Esophagus muscularis mucosa (tissue), 4 donors: ENCODE results near the gene MTMR12. TPM values are rescaled to one million over a fixed set of nuclear protein-coding genes. Genes with fewer than 3 reads are reported as not detected.
A peak's percentile ranks its signal among the peaks of the same experiment; 100 is the strongest.

Experiments
- DNase-seq: peaks from one replicate; pipeline ENCODE4 v3.0.0-alpha.2; 2017; ENCODE audit errors: extremely low spot score
- H3K27ac ChIP-seq, 4 donors: fragments of 200-600 bp; sonication (generic); replicated peaks in 1 of 4; 1 replicate in 3 of 4; 2 replicates in 1 of 4; pipeline ENCODE4 v1.5.1; 2016 to 2019; ENCODE audit warnings: mild to moderate bottlenecking in 1 of 4
- H3K27me3 ChIP-seq, 4 donors: fragments of 200-600 bp; sonication (generic); one replicate each; pipeline versions ENCODE4 v1.5.1 to v1.6.0; 2016 to 2019
- H3K36me3 ChIP-seq, 4 donors: fragments of 200-600 bp; sonication (generic); one replicate each; pipeline ENCODE4 v1.5.1; 2016 to 2019
- H3K4me1 ChIP-seq, 4 donors: fragments of 200-600 bp; sonication (generic); one replicate each; pipeline ENCODE4 v1.5.1; 2016 to 2019
- H3K4me3 ChIP-seq, 4 donors: fragments of 200-600 bp; sonication (generic); 1 replicate in 2 of 4; 2 replicates in 2 of 4; pipeline ENCODE4 v1.5.1; 2016 to 2019; ENCODE audit warnings: mild to moderate bottlenecking in 4 of 4, moderate library complexity in 1 of 4
- H3K9me3 ChIP-seq, 4 donors: fragments of 200-600 bp; sonication (generic); 1 replicate in 3 of 4; 2 replicates in 1 of 4; pipeline ENCODE4 v1.5.1; 2016 to 2019
- EP300 ChIP-seq: sonication (generic); formaldehyde crosslinking; IDR thresholded peaks from one replicate; pipeline ENCODE4 v1.6.1; 2017; ENCODE audit warnings: antibody characterized with exemption
- POLR2A ChIP-seq: fragments of 450-650 bp; IDR thresholded peaks from one replicate; pipeline ENCODE4 v1.6.1; 2017; ENCODE audit warnings: antibody characterized with exemption, moderate library complexity, mild to moderate bottlenecking, low read depth
- POLR2AphosphoS5 ChIP-seq, 2 donors: sonication (generic); formaldehyde crosslinking; IDR thresholded peaks; one replicate each; pipeline ENCODE4 v1.6.1; 2017; ENCODE audit warnings: antibody characterized with exemption in 2 of 2
- WGBS: methylation state at CpG from one replicate; pipeline ENCODE4 v1.1.5; 2018; 5-methylcytosine and 5-hydroxymethylcytosine counted together
- intact Hi-C: fragments of 100-400 bp; cut with DNase I; formaldehyde crosslinking; loops from one replicate; pipeline ENCODE4 v1.15.1; 2023
- total RNA-seq, 4 donors: library from RNA; depleted of rRNA; stranded (reverse); fragments of >200 nt; gene quantifications; one replicate each; pipeline versions ENCODE4 v1.1.0 to v1.2.1, GENCODE V29; 2016
- TF ChIP-seq, protein P1 (sequence below), 3 experiments: fragments of 200-600 bp in 2 of 3; fragments of 450-650 bp in 1 of 3; sonication (generic) in 2 of 3; IDR thresholded peaks; one replicate each; pipeline ENCODE4 v1.5.1; 2017 to 2019; ENCODE audit warnings: antibody characterized with exemption in 3 of 3, mild to moderate bottlenecking in 2 of 3, moderate library complexity in 1 of 3

Gene MTMR12
- total RNA-seq, 4 donors from 2014 or later, result 49.9 to 94.0 (median 63.8) TPM

DNA sequence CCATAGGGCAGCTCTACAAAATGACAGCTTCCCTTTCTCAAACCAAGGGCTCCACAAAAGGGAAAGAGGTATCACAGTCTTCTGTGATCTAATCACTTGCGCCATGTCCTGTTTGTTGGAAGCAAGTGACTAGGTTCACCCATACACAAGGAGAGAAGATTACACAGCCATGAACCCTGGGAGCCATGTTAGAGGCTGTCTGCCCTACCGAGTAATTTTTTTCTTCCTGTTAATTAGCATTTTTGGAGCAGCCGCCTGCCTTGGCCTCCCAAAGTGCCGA, 105.4 kb downstream of the MTMR12 start:
- 97% methylated on average over 4 of the region's 4 CpGs for WGBS
- Histone ChIP-seq H3K27ac (peak overlapping the region in 1 of 4 donors; percentile 46), H3K27me3 (no peaks in the 10 kb centered on the region), H3K36me3 (no peaks in the 10 kb centered on the region), H3K9me3 (no peaks in the 10 kb centered on the region), H3K4me3 (no peak overlapping the region), H3K4me1 (peaks cover 13 to 37% (median 27%) of the 10 kb centered on the region in 4 donors)
- TF ChIP-seq POLR2AphosphoS5 (IDR thresholded peaks at IDR 0.05), result no peak
- no peak for TF ChIP-seq EP300
- TF ChIP-seq POLR2A, result no peak
- TF ChIP-seq, protein P1, sequence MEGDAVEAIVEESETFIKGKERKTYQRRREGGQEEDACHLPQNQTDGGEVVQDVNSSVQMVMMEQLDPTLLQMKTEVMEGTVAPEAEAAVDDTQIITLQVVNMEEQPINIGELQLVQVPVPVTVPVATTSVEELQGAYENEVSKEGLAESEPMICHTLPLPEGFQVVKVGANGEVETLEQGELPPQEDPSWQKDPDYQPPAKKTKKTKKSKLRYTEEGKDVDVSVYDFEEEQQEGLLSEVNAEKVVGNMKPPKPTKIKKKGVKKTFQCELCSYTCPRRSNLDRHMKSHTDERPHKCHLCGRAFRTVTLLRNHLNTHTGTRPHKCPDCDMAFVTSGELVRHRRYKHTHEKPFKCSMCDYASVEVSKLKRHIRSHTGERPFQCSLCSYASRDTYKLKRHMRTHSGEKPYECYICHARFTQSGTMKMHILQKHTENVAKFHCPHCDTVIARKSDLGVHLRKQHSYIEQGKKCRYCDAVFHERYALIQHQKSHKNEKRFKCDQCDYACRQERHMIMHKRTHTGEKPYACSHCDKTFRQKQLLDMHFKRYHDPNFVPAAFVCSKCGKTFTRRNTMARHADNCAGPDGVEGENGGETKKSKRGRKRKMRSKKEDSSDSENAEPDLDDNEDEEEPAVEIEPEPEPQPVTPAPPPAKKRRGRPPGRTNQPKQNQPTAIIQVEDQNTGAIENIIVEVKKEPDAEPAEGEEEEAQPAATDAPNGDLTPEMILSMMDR (IDR thresholded peaks at IDR 0.05), result no peak
- intact Hi-C loops, result no loop called here
- no peak for DNase-seq

DNA sequence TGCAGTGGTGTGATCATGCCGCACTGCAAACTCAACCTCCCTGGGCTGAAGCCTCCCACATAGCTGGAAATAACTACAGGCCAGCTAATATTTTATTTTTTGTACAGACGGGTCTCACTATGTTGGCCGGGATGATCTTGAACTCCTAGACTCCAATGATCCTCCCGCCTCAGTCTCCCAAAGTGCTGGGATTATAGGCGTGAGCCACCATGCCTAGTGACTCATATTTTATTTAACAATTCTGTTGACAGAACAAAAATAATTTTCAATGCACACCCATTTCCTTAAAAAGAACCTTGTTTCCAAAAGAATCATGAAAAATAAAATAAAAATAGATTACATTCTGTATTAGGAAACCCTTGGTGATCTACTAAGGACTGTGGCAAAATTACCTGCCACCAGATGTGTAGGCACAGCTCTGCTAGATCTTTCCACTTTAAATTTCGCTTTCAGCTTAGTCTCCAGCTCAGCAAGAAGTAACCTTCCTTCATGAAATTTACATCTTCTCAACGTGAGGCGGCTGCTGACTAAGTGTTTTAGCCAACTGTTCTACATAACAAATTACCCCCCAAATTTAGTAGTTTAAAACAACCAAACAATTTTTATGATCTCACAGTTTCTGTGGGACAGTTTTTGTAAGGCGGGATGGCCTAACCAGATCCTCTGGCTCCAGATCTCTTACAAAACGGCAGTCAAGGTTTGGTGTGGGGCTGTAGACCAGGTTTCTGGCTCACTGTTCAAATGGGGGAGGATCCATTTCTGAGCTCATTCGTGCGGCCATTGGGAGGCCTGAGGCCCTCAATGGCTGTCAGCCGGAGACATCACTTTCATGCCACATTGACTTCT, 106.0 kb downstream of the MTMR12 start:
- H3K36me3 ChIP-seq, result no peaks in the 10 kb centered on the region
- no peak for DNase-seq
- intact Hi-C loops, result no loop called here
- H3K27ac ChIP-seq, result peak overlapping the region in 1 of 4 donors; percentile 46
- H3K9me3 ChIP-seq, result no peaks in the 10 kb centered on the region
- H3K27me3 ChIP-seq, result no peaks in the 10 kb centered on the region
- no peak for TF ChIP-seq EP300
- WGBS, result 86% methylated on average over 13 of the region's 13 CpGs
- H3K4me3 ChIP-seq, result no peak overlapping the region
- peaks cover 18 to 43% (median 30%) of the 10 kb centered on the region in 4 donors for H3K4me1 ChIP-seq

DNA sequence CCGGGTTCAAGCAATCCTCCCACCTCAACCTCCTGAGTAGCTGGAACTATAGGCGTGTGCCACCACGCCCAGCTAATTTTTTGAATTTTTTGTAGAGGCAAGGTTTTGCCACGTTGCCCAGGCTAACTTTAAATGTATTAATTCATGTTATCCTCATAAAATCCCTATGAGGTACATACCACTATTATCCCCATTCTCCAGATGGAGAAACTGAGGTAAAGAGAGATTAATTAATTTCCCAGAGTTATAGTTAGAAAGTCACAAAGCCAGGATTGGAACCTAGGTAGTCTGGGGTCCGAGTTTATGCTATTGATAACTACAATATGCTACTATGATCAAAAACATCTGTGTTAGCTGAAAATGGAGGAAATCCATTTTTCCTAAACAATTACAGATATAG, 106.7 kb downstream of the MTMR12 start:
- intact Hi-C loops, result no loop called here
- H3K9me3 ChIP-seq, result no peaks in the 10 kb centered on the region
- no peak overlapping the region for H3K4me3 ChIP-seq
- no peaks in the 10 kb centered on the region for H3K27me3 ChIP-seq
- no peak for TF ChIP-seq POLR2A
- H3K27ac ChIP-seq, result no peak overlapping the region
- no peaks in the 10 kb centered on the region for H3K36me3 ChIP-seq
- WGBS, result 87% methylated on average over 5 of the region's 5 CpGs
- no peak for DNase-seq
- H3K4me1 ChIP-seq, result peaks cover 24 to 41% (median 33%) of the 10 kb centered on the region in 4 donors

DNA sequence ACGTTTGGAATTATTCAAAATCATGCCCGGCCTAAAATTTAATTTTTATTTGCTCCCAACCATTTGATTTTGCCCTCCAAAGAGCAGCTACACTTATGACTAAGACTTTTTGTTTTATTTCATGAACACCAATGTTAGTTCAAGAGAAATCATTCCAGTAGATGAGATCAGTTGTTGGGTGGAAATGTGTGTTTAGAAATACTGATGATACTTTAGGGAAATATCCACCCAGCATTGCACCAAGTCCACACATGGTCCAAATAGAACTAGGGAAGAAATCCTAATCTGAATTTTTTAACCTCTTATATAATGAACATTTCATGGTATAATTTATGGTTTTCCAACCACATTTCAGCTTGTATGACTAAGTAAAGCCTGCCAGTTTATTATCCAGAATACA, 110.3 kb downstream of the MTMR12 start:
- H3K9me3 ChIP-seq, result no peaks in the 10 kb centered on the region
- 65% methylated on average over 2 of the region's 2 CpGs for WGBS
- no peaks in the 10 kb centered on the region for H3K36me3 ChIP-seq
- DNase-seq, result no peak
- peak overlapping the region; percentile 63 to 79 (median 68) for H3K27ac ChIP-seq
- H3K4me3 ChIP-seq, result no peak overlapping the region
- intact Hi-C loops, result no loop called here
- H3K4me1 ChIP-seq, result peaks cover 27 to 51% (median 38%) of the 10 kb centered on the region in 4 donors
- no peaks in the 10 kb centered on the region for H3K27me3 ChIP-seq
- TF ChIP-seq POLR2A (no peak), POLR2AphosphoS5 (IDR thresholded peaks at IDR 0.05) (no peak), EP300 (no peak)
- TF ChIP-seq, protein P1 (IDR thresholded peaks at IDR 0.05), result no peak

DNA sequence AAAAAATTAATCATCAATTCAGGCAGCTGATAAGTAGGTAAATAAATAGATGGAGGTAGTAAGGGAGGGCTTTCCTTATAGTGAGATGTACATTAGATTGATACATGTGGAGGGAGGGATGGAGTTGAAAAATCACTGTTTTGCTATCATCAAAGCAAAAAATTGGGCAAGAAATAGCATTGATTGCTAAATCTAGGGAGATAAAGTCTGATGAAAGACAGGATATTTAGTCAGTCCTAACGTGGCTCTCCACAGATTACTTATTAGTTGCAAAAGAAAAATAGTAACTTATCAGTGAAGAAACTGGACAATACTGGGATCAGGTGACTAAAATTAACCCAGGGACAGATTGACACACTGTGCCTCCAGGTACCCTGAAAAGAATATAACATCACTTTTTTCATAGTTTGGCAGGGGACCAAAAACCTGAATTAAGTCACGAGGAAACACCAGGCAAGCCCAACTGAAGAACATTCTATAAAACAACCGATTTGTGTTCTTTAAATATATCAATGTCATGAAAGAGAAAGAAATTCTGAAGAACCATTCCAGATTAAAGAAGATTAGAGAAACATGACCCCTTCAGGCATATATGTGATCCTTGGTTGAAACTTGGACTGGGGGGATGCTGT, 111.5 kb downstream of the MTMR12 start:
- Histone ChIP-seq H3K4me1 (peaks cover 27 to 53% (median 38%) of the 10 kb centered on the region in 4 donors), H3K36me3 (no peaks in the 10 kb centered on the region), H3K27ac (peak overlapping the region; percentile 63 to 79 (median 68)), H3K9me3 (no peaks in the 10 kb centered on the region), H3K27me3 (no peaks in the 10 kb centered on the region), H3K4me3 (no peak overlapping the region)
- intact Hi-C loops, result no loop called here
- no peak for TF ChIP-seq POLR2AphosphoS5 (IDR thresholded peaks at IDR 0.05)
- no peak for TF ChIP-seq EP300
- TF ChIP-seq POLR2A, result no peak
- TF ChIP-seq, protein P1 (IDR thresholded peaks at IDR 0.05), result no peak
- 45% methylated on average over 3 of the region's 3 CpGs for WGBS
- DNase-seq, result no peak
